HepG2 (cell line): ENCODE results near the gene SPOCD1. TPM values are rescaled to one million over a fixed set of nuclear protein-coding genes. Genes with fewer than 3 reads are reported as not detected.

Experiments
- ATAC-seq: fragments of 200-7000 bp; cut with Tn5 transposase; 3 replicates; pipeline ENCODE4 v1.9.1; 2020; ENCODE audit warnings: mild to moderate bottlenecking, moderate library complexity
- BruUV-seq: library from RNA; stranded (reverse); fragments of 400-500 nt; replicated peaks from 2 replicates; lab custom pipeline; 2021; lab: Mats Ljungman, UMichigan
- CTCF ChIA-PET: fragments of 300-600 bp; formaldehyde crosslinking; extraction: SDS; loops from one replicate; lab custom pipeline; 2021; ENCODE audit warnings: low total read pairs, inconsistent platforms, low intra/inter-chr PET ratio; lab: Yijun Ruan, JAX
- POLR2A ChIA-PET: fragments of 350-600 bp; sonication (Branson Sonifier 250); formaldehyde crosslinking; loops from one replicate; lab custom pipeline; 2020; ENCODE audit warnings: antibody characterized with exemption, inconsistent platforms; lab: Yijun Ruan, JAX
- DNase-seq: peaks from one replicate; pipeline ENCODE4 v3.0.0-alpha.2; 2015; ENCODE audit warnings: low spot score
- FAIRE-seq: peaks from 3 replicates; lab custom pipeline; 2011; peaks lifted over from hg19 to GRCh38; lab: Jason Lieb, UNC
- H2AFZ ChIP-seq: one replicate; pipeline ENCODE4 v1.6.1; 2011; ENCODE audit warnings: low read length, inconsistent platforms
- H3K27ac ChIP-seq: fragments of 300-600 bp; 3 replicates; pipeline ENCODE4 v1.8.0; 2011; ENCODE audit warnings: mixed run types, mild to moderate bottlenecking, mixed read lengths, low read length, inconsistent platforms; ENCODE audit not compliant: insufficient read depth; ENCODE audit errors: extremely low read length
- H3K27me3 ChIP-seq, 2 experiments: fragments of 200-600 bp in 1 of 2; 2 replicates in 1 of 2; 3 replicates in 1 of 2; pipeline versions ENCODE4 v1.6.0 to v1.8.0; 2011; ENCODE audit warnings: low read length in 2 of 2, mild to moderate bottlenecking in 2 of 2, moderate library complexity in 2 of 2, inconsistent platforms in 1 of 2; ENCODE audit not compliant: insufficient read depth in 2 of 2, control insufficient read depth in 1 of 2
- H3K36me3 ChIP-seq, 2 experiments: fragments of 200-600 bp in 1 of 2; replicated peaks in 1 of 2; 2 replicates in 1 of 2; 3 replicates in 1 of 2; pipeline versions ENCODE4 v1.5.1 to v1.8.0; 2011; ENCODE audit warnings: low read length in 2 of 2, inconsistent platforms in 1 of 2; ENCODE audit not compliant: insufficient read depth in 2 of 2, control insufficient read depth in 1 of 2
- H3K4me1 ChIP-seq: 2 replicates; pipeline ENCODE4 v1.5.1; 2012; ENCODE audit warnings: low read length, inconsistent platforms; ENCODE audit not compliant: insufficient read depth
- H3K4me2 ChIP-seq: 2 replicates; pipeline ENCODE4 v1.6.0; 2011; ENCODE audit warnings: low read depth, low read length, inconsistent platforms
- H3K4me3 ChIP-seq, 3 experiments: fragments of 200-600 bp in 1 of 3; sonication (generic), shearing (Covaris generic) in 1 of 3; replicated peaks in 1 of 3; 2 replicates each; pipeline ENCODE4 v1.5.1; 2011 to 2016; ENCODE audit warnings: low read length in 3 of 3, inconsistent platforms in 2 of 3, low read depth in 2 of 3, mild to moderate bottlenecking in 2 of 3, control low read depth in 1 of 3, mixed read lengths in 1 of 3; ENCODE audit not compliant: insufficient read depth in 1 of 3
- H3K79me2 ChIP-seq: one replicate; pipeline ENCODE4 v1.6.1; 2011; ENCODE audit warnings: low read length, inconsistent platforms; ENCODE audit not compliant: insufficient read depth
- H3K9ac ChIP-seq: 2 replicates; pipeline ENCODE4 v1.6.0; 2011; ENCODE audit warnings: mild to moderate bottlenecking, low read depth, low read length, inconsistent platforms; ENCODE audit not compliant: insufficient read depth
- H3K9me3 ChIP-seq: 2 replicates; pipeline ENCODE4 v1.5.1; 2012; ENCODE audit warnings: mild to moderate bottlenecking, low read length
- H4K20me1 ChIP-seq: 2 replicates; pipeline ENCODE4 v1.6.0; 2011; ENCODE audit warnings: inconsistent platforms, mild to moderate bottlenecking, low read length, moderate library complexity; ENCODE audit not compliant: insufficient read depth
- NFYB ChIP-seq: sonication (generic); formaldehyde crosslinking; IDR thresholded peaks from 2 replicates; pipeline ENCODE4 v1.4.0; 2020; ENCODE audit warnings: missing genetic modification reagents
- ZNF460 ChIP-seq: sonication (generic); formaldehyde crosslinking; IDR thresholded peaks from 2 replicates; pipeline ENCODE4 v1.5.1; 2020; ENCODE audit warnings: missing genetic modification reagents, mild to moderate bottlenecking, borderline replicate concordance
- ZNF598 ChIP-seq: sonication (generic); formaldehyde crosslinking; IDR thresholded peaks from 2 replicates; pipeline ENCODE4 v1.5.1; 2020; ENCODE audit warnings: mild to moderate bottlenecking, missing genetic modification reagents, borderline replicate concordance
- WGBS: methylation state at CpG from one replicate; pipeline ENCODE4 v1.1.6; 2017; ENCODE audit warnings: low lambda C conversion rate; 5-methylcytosine and 5-hydroxymethylcytosine counted together
- in situ Hi-C: cut with HindIII; loops from 2 replicates; pipeline ENCODE4 v1.10.0; 2017; ENCODE audit warnings: low pct_unique_long_range_greater_than_20kb; ENCODE audit not compliant: extremely low pct_ligation_motif_present
- intact Hi-C: fragments of 100-400 bp; cut with micrococcal nuclease; formaldehyde crosslinking; loops from one replicate; pipeline ENCODE4 v1.10.0; 2022; ENCODE audit not compliant: unreplicated experiment
- polyA plus RNA-seq, 8 experiments: library from polyadenylated mRNA; depleted of rRNA in 3 of 8; stranded (reverse) in 7 of 8; unstranded in 1 of 8; fragments of >200 nt; fragmentation: Illumina TruSeq in 4 of 8; extraction: Trizol in 4 of 8; gene quantifications; 2 replicates each; pipeline versions ENCODE4 v1.2.1 to v1.2.3, GENCODE V29; 2011 to 2016; ENCODE audit warnings: low read depth in 4 of 8, missing spikeins in 1 of 8, mixed read lengths in 1 of 8; ENCODE audit not compliant: insufficient read depth in 1 of 8
- total RNA-seq, 5 experiments: library from RNA; depleted of rRNA; stranded (reverse); fragments of >200 nt; fragmentation: Illumina TruSeq; extraction: Trizol; gene quantifications; 2 replicates each; pipeline ENCODE4 v1.2.3, GENCODE V29; 2016; ENCODE audit warnings: low read depth in 1 of 5
- TF ChIP-seq, protein P1 (sequence below): sonication (generic); formaldehyde crosslinking; IDR thresholded peaks from 2 replicates; pipeline ENCODE4 v1.9.0; 2022; ENCODE audit warnings: missing genetic modification reagents, mild to moderate bottlenecking, borderline replicate concordance
- TF ChIP-seq, protein P2 (sequence below): sonication (generic); formaldehyde crosslinking; IDR thresholded peaks from 2 replicates; pipeline ENCODE4 v1.4.0; 2020; ENCODE audit warnings: missing genetic modification reagents
- TF ChIP-seq, protein P3 (sequence below): sonication (generic); formaldehyde crosslinking; IDR thresholded peaks from 2 replicates; pipeline ENCODE4 v1.5.0; 2020; ENCODE audit warnings: mild to moderate bottlenecking, missing genetic modification reagents, moderate library complexity
- TF ChIP-seq, protein P4 (sequence below): sonication (generic); formaldehyde crosslinking; IDR thresholded peaks from 2 replicates; pipeline ENCODE4 v1.4.0; 2020; ENCODE audit warnings: low read depth, mild to moderate bottlenecking, missing genetic modification reagents
- TF ChIP-seq, protein P5 (sequence below), 2 experiments: sonication (generic) in 1 of 2; formaldehyde crosslinking in 1 of 2; IDR thresholded peaks; 2 replicates each; pipeline versions ENCODE4 v1.5.1 to v1.6.1; 2011 to 2020; ENCODE audit warnings: borderline replicate concordance in 1 of 2, low read depth in 1 of 2, low read length in 1 of 2, mild to moderate bottlenecking in 1 of 2, missing genetic modification reagents in 1 of 2, moderate library complexity in 1 of 2

The SPOCD1 gene
- total and polyA plus RNA-seq, 2 of the 13 experiments (the other 11 are each of a cell fraction or from before 2014, with no cell fraction given): 0.24 to 0.29 TPM

DNA sequence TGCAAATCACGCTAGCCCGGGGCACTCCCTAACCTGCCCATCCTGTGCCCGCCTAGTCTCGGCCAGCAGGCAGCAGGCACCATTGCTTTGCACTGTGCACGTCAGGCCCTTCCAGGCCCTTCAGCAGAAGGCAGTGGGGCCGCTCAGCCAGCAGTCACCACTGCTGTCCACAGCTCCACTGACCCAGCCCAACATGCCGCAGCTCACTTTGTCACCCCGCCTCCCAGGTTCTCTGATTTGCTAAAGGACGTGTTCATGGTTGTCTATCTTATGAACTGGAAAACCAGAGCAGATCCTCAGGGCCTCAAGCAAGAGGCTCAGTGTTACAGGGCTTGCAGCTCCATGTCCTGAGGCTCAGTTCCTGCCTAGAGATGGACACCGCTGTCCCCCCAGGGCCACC, 14.2 kb upstream of the SPOCD1 start:
- POLR2A ChIA-PET: no interaction called here
- in situ Hi-C loops: no loop called here
- H4K20me1 ChIP-seq: no peaks in the 10 kb centered on the region
- DNase-seq (no peak), FAIRE-seq (no peak), ATAC-seq (peak; percentile 86)
- peak overlapping the region; percentile 3; the same call in 1 of the 2 replicates for H3K9ac ChIP-seq
- H2AFZ ChIP-seq: no peak overlapping the region
- no peaks in the 10 kb centered on the region for H3K9me3 ChIP-seq
- H3K4me2 ChIP-seq: peak overlapping the region; percentile 51
- H3K27me3 ChIP-seq: peaks cover 5 to 21% of the 10 kb centered on the region in 2 experiments; a peak in 4 of 5 replicates
- CTCF ChIA-PET: no interaction called here
- 3% methylated on average over 5 of the region's 10 CpGs for WGBS
- BruUV-seq: no TSS peak
- no peak overlapping the region for H3K27ac ChIP-seq
- no peaks in the 10 kb centered on the region for H3K36me3 ChIP-seq
- intact Hi-C loops: no loop called here
- peaks cover 47% of the 10 kb centered on the region for H3K4me1 ChIP-seq
- peak overlapping the region in 1 of 3 experiments; percentile 31; a peak in 1 of 6 replicates for H3K4me3 ChIP-seq
- H3K79me2 ChIP-seq: no peaks in the 10 kb centered on the region
- TF ChIP-seq, protein P1, sequence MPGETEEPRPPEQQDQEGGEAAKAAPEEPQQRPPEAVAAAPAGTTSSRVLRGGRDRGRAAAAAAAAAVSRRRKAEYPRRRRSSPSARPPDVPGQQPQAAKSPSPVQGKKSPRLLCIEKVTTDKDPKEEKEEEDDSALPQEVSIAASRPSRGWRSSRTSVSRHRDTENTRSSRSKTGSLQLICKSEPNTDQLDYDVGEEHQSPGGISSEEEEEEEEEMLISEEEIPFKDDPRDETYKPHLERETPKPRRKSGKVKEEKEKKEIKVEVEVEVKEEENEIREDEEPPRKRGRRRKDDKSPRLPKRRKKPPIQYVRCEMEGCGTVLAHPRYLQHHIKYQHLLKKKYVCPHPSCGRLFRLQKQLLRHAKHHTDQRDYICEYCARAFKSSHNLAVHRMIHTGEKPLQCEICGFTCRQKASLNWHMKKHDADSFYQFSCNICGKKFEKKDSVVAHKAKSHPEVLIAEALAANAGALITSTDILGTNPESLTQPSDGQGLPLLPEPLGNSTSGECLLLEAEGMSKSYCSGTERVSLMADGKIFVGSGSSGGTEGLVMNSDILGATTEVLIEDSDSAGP (CRISPR knock-in tag): 0 out of 2 replicates have a peak, but pooled peaks have one; percentile 14
- TF ChIP-seq, protein P2, sequence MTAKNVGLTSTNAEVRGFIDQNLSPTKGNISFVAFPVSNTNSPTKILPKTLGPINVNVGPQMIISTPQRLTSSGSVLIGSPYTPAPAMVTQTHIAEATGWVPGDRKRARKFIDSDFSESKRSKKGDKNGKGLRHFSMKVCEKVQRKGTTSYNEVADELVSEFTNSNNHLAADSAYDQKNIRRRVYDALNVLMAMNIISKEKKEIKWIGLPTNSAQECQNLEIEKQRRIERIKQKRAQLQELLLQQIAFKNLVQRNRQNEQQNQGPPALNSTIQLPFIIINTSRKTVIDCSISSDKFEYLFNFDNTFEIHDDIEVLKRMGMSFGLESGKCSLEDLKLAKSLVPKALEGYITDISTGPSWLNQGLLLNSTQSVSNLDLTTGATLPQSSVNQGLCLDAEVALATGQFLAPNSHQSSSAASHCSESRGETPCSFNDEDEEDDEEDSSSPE (CRISPR knock-in tag): no peak
- TF ChIP-seq ZNF598 (CRISPR knock-in tag) (peak; percentile 81; the same call in 1 of the 2 replicates), ZNF460 (no peak), NFYB (CRISPR knock-in tag) (0 out of 2 replicates have a peak, but pooled peaks have one; percentile 18)
- TF ChIP-seq, protein P3, sequence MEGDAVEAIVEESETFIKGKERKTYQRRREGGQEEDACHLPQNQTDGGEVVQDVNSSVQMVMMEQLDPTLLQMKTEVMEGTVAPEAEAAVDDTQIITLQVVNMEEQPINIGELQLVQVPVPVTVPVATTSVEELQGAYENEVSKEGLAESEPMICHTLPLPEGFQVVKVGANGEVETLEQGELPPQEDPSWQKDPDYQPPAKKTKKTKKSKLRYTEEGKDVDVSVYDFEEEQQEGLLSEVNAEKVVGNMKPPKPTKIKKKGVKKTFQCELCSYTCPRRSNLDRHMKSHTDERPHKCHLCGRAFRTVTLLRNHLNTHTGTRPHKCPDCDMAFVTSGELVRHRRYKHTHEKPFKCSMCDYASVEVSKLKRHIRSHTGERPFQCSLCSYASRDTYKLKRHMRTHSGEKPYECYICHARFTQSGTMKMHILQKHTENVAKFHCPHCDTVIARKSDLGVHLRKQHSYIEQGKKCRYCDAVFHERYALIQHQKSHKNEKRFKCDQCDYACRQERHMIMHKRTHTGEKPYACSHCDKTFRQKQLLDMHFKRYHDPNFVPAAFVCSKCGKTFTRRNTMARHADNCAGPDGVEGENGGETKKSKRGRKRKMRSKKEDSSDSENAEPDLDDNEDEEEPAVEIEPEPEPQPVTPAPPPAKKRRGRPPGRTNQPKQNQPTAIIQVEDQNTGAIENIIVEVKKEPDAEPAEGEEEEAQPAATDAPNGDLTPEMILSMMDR (CRISPR knock-in tag): 0 out of 2 replicates have a peak, but pooled peaks have one; percentile 11
- TF ChIP-seq, protein P4, sequence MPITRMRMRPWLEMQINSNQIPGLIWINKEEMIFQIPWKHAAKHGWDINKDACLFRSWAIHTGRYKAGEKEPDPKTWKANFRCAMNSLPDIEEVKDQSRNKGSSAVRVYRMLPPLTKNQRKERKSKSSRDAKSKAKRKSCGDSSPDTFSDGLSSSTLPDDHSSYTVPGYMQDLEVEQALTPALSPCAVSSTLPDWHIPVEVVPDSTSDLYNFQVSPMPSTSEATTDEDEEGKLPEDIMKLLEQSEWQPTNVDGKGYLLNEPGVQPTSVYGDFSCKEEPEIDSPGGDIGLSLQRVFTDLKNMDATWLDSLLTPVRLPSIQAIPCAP: no peak
- TF ChIP-seq, protein P5, sequence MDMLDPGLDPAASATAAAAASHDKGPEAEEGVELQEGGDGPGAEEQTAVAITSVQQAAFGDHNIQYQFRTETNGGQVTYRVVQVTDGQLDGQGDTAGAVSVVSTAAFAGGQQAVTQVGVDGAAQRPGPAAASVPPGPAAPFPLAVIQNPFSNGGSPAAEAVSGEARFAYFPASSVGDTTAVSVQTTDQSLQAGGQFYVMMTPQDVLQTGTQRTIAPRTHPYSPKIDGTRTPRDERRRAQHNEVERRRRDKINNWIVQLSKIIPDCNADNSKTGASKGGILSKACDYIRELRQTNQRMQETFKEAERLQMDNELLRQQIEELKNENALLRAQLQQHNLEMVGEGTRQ (IDR thresholded peaks at IDR 0.05; ENCODE audit: low read depth, low read length): no peak
- TF ChIP-seq, protein P5 (CRISPR knock-in tag; IDR thresholded peaks at IDR 0.05; ENCODE audit: borderline replicate concordance): no peak
- TF ChIP-seq, all 625 proteins: peak for 4
